Activated CD4-positive, alpha-beta memory T cell treated with anti-CD3 and anti-CD28 coated beads for 36 hours (primary cell): Measurements from ENCODE around the gene TBL3. TPM values are rescaled to one million over a fixed set of nuclear protein-coding genes. Genes with fewer than 3 reads are reported as not detected.
"Not testable (repeated sequence)": the region's sequence is repeated elsewhere in the genome, so short reads cannot be mapped to it uniquely, and the experiment has no call there.

Experiments
- CTCF ChIA-PET: fragments of 350-600 bp; sonication (Branson Sonifier 250); formaldehyde crosslinking; loops from one replicate; lab custom pipeline; 2021; ENCODE audit warnings: antibody characterized with exemption, inconsistent platforms; lab: Charles Lee
- POLR2A ChIA-PET: fragments of 350-600 bp; sonication (Branson Sonifier 250); formaldehyde crosslinking; loops from one replicate; lab custom pipeline; 2021; ENCODE audit warnings: antibody characterized with exemption; lab: Charles Lee
- DNase-seq: peaks from one replicate; pipeline ENCODE4 v3.0.0-alpha.2; 2020
- H3K27ac Mint-ChIP-seq: one replicate; pipeline ENCODE4 v1.8.0; 2021; ENCODE audit warnings: mixed read lengths
- H3K27me3 Mint-ChIP-seq: one replicate; pipeline ENCODE4 v1.8.0; 2021; ENCODE audit warnings: mixed read lengths
- H3K36me3 Mint-ChIP-seq: one replicate; pipeline ENCODE4 v1.8.0; 2021; ENCODE audit warnings: mixed read lengths
- H3K4me1 Mint-ChIP-seq: one replicate; pipeline ENCODE4 v1.8.0; 2021; ENCODE audit warnings: low read depth, mixed read lengths
- H3K4me3 Mint-ChIP-seq: one replicate; pipeline ENCODE4 v1.8.0; 2021; ENCODE audit warnings: mild to moderate bottlenecking, mixed read lengths
- H3K9me3 Mint-ChIP-seq: one replicate; pipeline ENCODE4 v1.8.0; 2021; ENCODE audit warnings: mixed read lengths
- intact Hi-C: fragments of 100-400 bp; cut with micrococcal nuclease; formaldehyde crosslinking; loops from one replicate; pipeline ENCODE4 v1.15.1; 2023
- total RNA-seq, 2 experiments: library from RNA; stranded (reverse); gene quantifications; one replicate each; pipeline ENCODE4 v1.2.3, GENCODE V29; 2021

TBL3 gene
- total RNA-seq, 2 experiments from 2014 or later = 45.7 to 47.3 TPM

DNA sequence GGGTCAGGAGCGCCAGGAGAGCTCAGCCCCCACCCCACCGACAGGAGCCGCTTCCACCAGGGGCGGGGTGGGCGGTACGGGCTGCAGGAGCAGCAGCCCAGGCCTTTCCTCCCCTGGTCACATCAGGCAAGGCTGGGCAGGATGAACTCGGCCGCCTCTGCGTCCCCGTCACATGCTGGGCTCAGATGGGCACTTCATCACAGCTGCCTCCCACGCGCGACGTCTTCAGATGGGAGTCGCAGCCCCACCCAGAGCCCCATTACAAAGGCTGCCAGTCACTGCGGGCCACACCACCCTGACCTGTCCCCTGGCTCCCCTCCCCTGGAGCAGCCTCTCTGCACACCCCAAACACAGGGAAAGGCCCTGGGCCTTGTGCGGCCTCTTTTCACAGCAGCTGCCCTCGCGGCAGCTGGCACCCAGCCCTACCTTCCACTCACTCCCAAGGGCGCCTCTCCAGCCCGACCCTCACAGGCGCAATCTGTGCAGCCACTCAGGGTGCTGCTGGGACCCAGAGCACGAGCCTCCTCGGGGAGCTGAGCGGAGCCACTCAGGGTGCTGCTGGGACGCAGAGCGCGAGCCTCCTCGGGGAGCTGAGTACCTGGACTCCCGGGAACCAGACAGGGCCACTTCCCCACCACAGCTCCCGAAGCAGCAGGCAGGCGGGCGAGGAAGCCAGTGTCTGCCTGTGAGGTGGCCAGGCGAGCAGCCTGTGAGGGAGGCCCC lies 33.1 kb downstream of the TBL3 start:
- DNase-seq = no peak
- Mint-ChIP-seq H3K27me3 (no peaks in the 10 kb centered on the region), H3K4me3 (no peak overlapping the region), H3K4me1 (peaks cover 37% of the 10 kb centered on the region), H3K9me3 (no peaks in the 10 kb centered on the region), H3K36me3 (peaks cover 24% of the 10 kb centered on the region), H3K27ac (no peak overlapping the region)
- intact Hi-C loops = no loop called here
- CTCF ChIA-PET = interaction anchor here (0.7 to 2.1 kb wide), 16 partner anchors 9 to 461 kb away, joined by 3 to 25 read pairs (median 7); partner anchors contain the start of genes GFER, NPW, SYNGR3 and TRAF7
- POLR2A ChIA-PET = interaction anchor here (1.4 kb wide), 1 partner anchor 40 kb away, joined by 5 read pairs; the partner anchor contains the start of gene RPS2

DNA sequence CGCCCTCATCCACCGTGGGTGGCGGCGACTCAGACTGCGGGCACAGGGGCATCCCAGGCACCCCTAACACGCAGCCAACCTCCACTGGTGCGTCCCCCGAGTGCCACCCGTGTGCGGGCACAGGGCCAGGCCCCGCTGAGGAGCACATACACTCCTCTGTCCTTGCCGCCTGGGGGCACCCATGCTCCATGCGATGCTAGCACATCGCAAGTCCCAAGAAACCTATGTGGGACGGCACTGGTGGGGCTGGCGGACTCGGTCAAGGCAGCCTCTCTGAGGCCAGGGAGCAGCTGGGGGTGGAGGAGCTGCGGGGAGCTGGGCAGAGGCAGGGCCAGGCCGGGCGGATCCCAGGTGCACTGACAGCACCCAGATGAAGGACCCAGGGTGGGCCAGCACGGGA lies 33.8 kb downstream of the TBL3 start:
- H3K4me1 Mint-ChIP-seq = peaks cover 41% of the 10 kb centered on the region
- no peak overlapping the region for H3K4me3 Mint-ChIP-seq
- H3K36me3 Mint-ChIP-seq = peaks cover 28% of the 10 kb centered on the region
- no peaks in the 10 kb centered on the region for H3K27me3 Mint-ChIP-seq
- H3K9me3 Mint-ChIP-seq = no peaks in the 10 kb centered on the region
- intact Hi-C loops = no loop called here
- H3K27ac Mint-ChIP-seq = no peak overlapping the region
- CTCF ChIA-PET = interaction anchor here (1.1 to 2.1 kb wide), 2 partner anchors 135 to 145 kb away, joined by 3 to 25 read pairs; no protein-coding TSS in a partner anchor
- POLR2A ChIA-PET = interaction anchor here (1.0 kb wide), 1 partner anchor 21 kb away, joined by 5 read pairs; no protein-coding TSS in a partner anchor
- DNase-seq = no peak

DNA sequence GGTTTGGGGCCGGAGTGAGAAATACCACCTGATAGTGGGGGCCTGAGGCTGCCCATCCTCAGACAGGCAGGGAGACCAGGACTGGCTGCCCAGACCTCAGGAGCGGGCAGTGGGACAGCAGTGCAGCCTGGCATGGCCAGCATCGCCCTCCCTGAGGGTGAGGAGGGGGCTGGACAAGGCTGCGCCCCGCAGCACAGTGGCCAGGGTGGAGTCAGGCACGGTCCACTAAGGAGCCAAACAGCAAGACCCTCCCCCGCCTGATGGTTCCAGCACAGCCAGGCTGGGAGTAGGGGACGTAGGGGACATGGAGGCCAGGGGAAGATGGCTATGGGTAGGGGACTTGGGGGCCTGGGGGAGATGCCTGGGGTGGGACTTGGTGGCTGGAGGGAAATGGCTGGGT lies 34.5 kb downstream of the TBL3 start:
- H3K4me3 Mint-ChIP-seq = no peak overlapping the region
- no peak for DNase-seq
- POLR2A ChIA-PET = interaction anchor here (1.0 kb wide), 1 partner anchor 21 kb away, joined by 5 read pairs; no protein-coding TSS in a partner anchor

DNA sequence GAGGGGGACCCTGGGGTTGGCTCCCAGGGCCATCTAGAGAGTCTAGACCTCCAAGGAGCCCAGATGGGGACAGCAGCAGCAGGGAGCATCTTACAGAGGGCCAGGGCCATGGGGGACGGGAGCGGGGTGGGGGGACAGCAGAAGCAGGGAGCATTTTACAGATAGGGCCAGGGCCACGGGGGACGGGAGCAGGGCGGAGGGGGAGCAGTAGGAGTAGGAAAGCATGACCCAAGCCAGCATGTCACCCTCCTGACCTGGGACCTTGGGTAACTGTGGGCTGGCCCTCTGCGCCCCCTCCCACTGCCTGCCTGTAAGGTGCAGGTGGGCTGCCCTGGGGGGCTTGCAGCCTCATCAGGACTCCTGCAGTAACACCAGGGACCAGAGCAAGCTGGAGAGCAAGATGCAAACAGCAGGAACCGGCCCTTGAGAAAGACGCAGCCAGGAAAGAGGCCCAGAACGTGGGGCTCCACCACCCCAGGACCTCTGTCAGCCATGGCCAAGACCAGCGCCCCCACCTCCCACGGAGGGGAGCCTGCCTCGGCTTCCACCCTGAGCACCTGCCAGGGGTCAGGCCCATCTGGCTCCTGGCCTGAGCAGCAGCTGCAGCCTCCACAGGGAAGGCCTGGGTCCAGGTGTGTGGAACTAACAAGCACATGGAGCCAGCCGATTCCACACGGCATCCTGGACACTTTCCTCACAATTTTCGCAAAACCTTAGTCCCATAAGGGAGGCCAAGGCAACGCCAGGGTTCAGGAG lies 35.4 kb downstream of the TBL3 start:
- H3K4me1 Mint-ChIP-seq = peaks cover 41% of the 10 kb centered on the region
- no peaks in the 10 kb centered on the region for H3K27me3 Mint-ChIP-seq
- ChIA-PET POLR2A (no interaction called here), CTCF (interaction anchor here (1.4 to 3.4 kb wide), 2 partner anchors 23 to 133 kb away, joined by 3 to 14 read pairs; partner anchors contain the start of gene GFER)
- H3K36me3 Mint-ChIP-seq = peaks cover 18% of the 10 kb centered on the region
- H3K9me3 Mint-ChIP-seq = no peaks in the 10 kb centered on the region
- H3K27ac Mint-ChIP-seq = peak overlapping the region; percentile 61
- DNase-seq = no peak
- intact Hi-C loops = no loop called here
- H3K4me3 Mint-ChIP-seq = peak overlapping the region; percentile 83

More for the DNA sequence above, 34.5 kb downstream of the TBL3 start:
- Mint-ChIP-seq H3K4me1 (peaks cover 41% of the 10 kb centered on the region), H3K36me3 (peaks cover 24% of the 10 kb centered on the region), H3K27me3 (no peaks in the 10 kb centered on the region), H3K9me3 (no peaks in the 10 kb centered on the region), H3K27ac (no peak overlapping the region)
- CTCF ChIA-PET = interaction anchor here (1.1 kb wide), 1 partner anchor 145 kb away, joined by 3 read pairs; no protein-coding TSS in a partner anchor
- intact Hi-C loops = no loop called here

DNA sequence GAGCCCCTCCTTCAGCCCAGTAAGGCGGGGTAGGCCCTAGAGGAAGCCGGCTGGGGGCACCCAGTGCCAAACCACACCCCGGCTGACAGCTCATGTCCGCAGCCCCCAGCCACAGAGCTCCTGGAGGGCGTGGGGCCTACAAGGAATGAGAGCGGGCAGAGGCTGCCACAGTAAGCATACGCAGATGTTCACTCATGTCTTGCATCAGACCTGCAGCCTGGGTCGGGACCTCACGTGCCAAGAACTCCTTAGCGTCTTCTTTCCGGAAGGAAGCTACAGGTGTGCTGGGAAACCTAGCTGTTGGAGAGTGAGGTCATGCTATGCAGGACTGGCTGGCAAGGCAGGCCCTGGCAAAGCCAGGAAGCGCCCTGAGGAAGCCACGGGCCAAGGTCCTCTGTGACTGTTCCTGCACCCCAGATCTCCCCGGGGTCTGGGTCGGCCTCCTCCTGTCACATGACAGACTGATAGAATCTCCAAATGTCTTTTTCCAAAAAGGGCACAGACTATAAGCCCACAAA lies 36.2 kb downstream of the TBL3 start:
- H3K27ac Mint-ChIP-seq = peak overlapping the region; percentile 77
- no peaks in the 10 kb centered on the region for H3K9me3 Mint-ChIP-seq
- peaks cover 41% of the 10 kb centered on the region for H3K4me1 Mint-ChIP-seq
- no peaks in the 10 kb centered on the region for H3K27me3 Mint-ChIP-seq
- peak; percentile 48 for DNase-seq
- ChIA-PET POLR2A (interaction anchor here (0.6 to 1.6 kb wide), 3 partner anchors 17 to 147 kb away, joined by 3 to 7 read pairs (median 4); partner anchors contain the start of genes RPS2 and TRAF7), CTCF (interaction anchor here (0.8 to 3.4 kb wide), 4 partner anchors 15 to 147 kb away, joined by 3 to 14 read pairs (median 4); partner anchors contain the start of genes GFER and TRAF7)
- H3K36me3 Mint-ChIP-seq = peaks cover 15% of the 10 kb centered on the region
- H3K4me3 Mint-ChIP-seq = peak overlapping the region; percentile 83
- intact Hi-C loops = loop anchor here (2.0 kb wide), 1 partner anchor 15 kb away; no protein-coding TSS in a partner anchor

DNA sequence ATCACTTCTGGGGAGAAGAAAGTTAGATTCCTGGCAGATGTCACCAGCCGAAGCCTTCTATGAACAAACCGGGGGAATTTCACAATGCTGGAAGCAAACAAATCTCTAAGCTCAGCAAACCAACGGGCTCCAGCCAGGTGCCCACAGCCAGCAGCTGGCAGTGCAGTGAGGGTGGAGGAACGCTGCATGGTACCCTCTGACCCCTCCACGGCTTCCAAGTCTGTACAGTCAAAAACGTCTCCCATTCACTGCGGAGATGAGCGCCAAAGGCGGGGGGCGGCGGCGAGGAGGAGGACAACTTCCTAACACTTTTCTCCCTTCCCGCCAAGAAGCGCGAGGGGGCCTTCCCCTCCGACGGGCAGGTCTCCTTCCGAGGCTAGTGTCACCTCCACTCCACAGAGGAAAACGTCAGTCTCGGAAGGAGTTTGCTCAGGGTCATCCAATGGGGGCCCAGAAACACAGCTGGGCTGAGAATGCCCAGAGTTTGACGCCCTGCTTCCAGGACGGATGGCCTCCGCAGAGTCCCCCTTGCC lies 36.8 kb downstream of the TBL3 start:
- Mint-ChIP-seq H3K4me1 (peaks cover 41% of the 10 kb centered on the region), H3K27me3 (no peaks in the 10 kb centered on the region), H3K36me3 (peaks cover 15% of the 10 kb centered on the region), H3K4me3 (peak overlapping the region; percentile 83), H3K9me3 (no peaks in the 10 kb centered on the region), H3K27ac (peak overlapping the region; percentile 77)
- intact Hi-C loops = loop anchor here (2.0 kb wide), 1 partner anchor 16 kb away; no protein-coding TSS in a partner anchor
- POLR2A ChIA-PET = interaction anchor here (0.6 to 1.6 kb wide), 3 partner anchors 18 to 146 kb away, joined by 3 to 7 read pairs (median 4); partner anchors contain the start of genes RPS2 and TRAF7
- CTCF ChIA-PET = interaction anchor here (0.8 to 3.4 kb wide), 4 partner anchors 14 to 147 kb away, joined by 3 to 14 read pairs (median 4); partner anchors contain the start of genes GFER and TRAF7
- DNase-seq = peak; percentile 66

DNA sequence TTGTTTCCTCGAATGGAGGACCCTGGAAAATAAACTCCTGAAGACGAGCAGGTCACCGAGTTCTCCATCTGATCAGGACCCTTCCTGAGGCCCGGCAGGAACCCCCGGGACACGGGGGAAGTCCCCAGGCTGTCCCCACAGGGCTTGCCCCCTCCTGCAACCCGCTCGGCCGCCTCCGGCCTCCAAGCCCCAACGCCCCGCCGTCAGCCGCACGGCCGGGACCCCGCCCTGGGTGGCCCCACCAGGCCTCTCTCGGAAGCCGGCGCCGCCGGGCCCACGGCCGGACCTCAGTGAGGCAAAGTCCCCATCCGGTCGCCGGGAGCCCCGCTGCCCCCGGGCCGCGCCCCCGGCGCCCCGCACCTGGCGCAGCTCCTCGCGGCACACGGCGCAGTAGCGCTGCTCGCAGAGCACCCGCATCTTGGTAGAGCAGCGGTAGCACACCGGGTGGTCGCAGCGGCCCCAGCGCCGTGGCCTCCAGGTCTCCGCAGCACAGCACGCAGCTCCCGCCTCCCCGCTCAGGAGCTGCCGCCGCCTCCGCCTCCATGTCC lies 37.4 kb downstream of the TBL3 start:
- peaks cover 15% of the 10 kb centered on the region for H3K36me3 Mint-ChIP-seq
- peaks cover 41% of the 10 kb centered on the region for H3K4me1 Mint-ChIP-seq
- peak overlapping the region; percentile 77 for H3K27ac Mint-ChIP-seq
- H3K4me3 Mint-ChIP-seq = peak overlapping the region; percentile 83
- ChIA-PET CTCF (interaction anchor here (1.4 to 3.4 kb wide), 3 partner anchors 13 to 131 kb away, joined by 3 to 14 read pairs (median 4); partner anchors contain the start of gene GFER), POLR2A (interaction anchor here (1.5 to 1.6 kb wide), 2 partner anchors 18 to 146 kb away, joined by 4 to 7 read pairs; partner anchors contain the start of gene TRAF7)
- H3K9me3 Mint-ChIP-seq = no peaks in the 10 kb centered on the region
- H3K27me3 Mint-ChIP-seq = no peaks in the 10 kb centered on the region
- DNase-seq = no peak
- intact Hi-C loops = loop anchor here (2.0 kb wide), 1 partner anchor 16 kb away; no protein-coding TSS in a partner anchor

DNA sequence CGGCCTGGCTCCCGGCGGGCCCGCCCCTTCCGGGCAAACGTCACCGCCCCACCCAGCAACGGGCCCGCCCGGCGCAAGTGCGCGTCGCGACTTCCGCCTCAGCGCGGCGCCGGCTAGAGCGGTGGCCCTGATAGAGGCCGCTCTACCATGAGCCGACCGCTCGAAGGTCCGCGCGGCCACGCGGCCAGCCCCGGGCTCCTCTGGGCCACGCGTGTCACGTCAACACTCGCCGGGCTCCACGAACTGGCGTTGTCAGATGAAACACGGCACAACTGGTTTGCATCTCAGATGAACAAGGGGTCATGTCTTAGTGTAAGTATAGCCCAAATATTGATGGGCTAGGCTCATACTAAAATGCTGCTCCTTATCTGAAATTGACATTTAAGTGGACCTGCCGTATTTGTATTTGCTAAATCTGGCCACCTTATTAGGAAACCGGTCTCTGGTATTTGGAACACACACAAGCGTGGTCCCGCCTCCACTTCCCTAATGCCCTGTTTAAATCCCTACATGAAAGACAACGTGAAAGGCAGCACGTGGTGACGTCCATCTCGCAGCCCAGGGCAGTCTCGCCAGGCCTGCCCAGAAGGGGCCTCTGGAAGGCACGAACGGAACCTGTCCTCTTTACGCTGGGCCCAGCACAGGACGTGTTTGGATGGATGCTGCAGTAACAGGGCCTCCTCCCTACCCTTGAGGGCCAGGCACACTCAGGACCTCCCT lies 38.1 kb downstream of the TBL3 start, which contains the start of gene ZNF598:
TSS of gene ZNF598 (minus strand) at position 31 of the 720 bp plus-strand sequence.
- H3K27me3 Mint-ChIP-seq = no peaks in the 10 kb centered on the region
- ChIA-PET CTCF (interaction anchor here (3.4 kb wide), 1 partner anchor 130 kb away, joined by 14 read pairs; no protein-coding TSS in a partner anchor), POLR2A (no interaction called here)
- H3K36me3 Mint-ChIP-seq = peaks cover 15% of the 10 kb centered on the region
- no peaks in the 10 kb centered on the region for H3K9me3 Mint-ChIP-seq
- peak; percentile 82 for DNase-seq
- intact Hi-C loops = loop anchor here (2.0 to 5.0 kb wide), 2 partner anchors 17 to 48 kb away; partner anchors contain the start of gene RPS2
- peaks cover 35% of the 10 kb centered on the region for H3K4me1 Mint-ChIP-seq
- peak within 1 kb of the TSS; percentile 83 for H3K27ac Mint-ChIP-seq
- peak within 1 kb of the TSS; percentile 84 for H3K4me3 Mint-ChIP-seq

DNA sequence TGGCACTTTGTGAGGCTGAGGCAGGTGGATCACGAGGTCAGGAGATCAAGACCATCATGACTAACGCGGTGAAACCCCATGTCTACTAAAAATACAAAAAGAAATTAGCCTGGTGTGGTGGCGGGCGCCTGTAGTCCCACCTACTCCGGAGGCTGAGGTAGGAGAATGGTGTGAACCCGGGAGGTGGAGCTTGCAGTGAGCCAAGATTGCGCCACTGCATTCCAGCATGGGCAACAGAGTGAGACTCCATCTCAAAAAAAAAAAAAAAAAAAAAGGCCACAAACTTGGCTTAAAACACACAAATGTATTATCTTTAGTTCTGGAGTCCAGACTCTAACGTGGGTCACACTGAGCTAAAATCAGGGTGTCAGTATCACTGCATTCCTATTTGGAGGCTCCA lies 39.9 kb downstream of the TBL3 start:
- intact Hi-C loops = loop anchor here (5.0 kb wide), 1 partner anchor 49 kb away; the partner anchor contains the start of gene RPS2
- not testable (repeated sequence) for H3K27ac Mint-ChIP-seq, H3K27me3 Mint-ChIP-seq, DNase-seq, H3K9me3 Mint-ChIP-seq, H3K4me3 Mint-ChIP-seq
- peaks cover 23% of the 10 kb centered on the region for H3K4me1 Mint-ChIP-seq
- peaks cover 12% of the 10 kb centered on the region for H3K36me3 Mint-ChIP-seq
- POLR2A ChIA-PET = interaction anchor here (0.7 to 0.9 kb wide), 2 partner anchors 9 to 151 kb away, joined by 3 to 5 read pairs; no protein-coding TSS in a partner anchor
- CTCF ChIA-PET = interaction anchor here (2.3 kb wide), 1 partner anchor 8 kb away, joined by 11 read pairs; no protein-coding TSS in a partner anchor

DNA sequence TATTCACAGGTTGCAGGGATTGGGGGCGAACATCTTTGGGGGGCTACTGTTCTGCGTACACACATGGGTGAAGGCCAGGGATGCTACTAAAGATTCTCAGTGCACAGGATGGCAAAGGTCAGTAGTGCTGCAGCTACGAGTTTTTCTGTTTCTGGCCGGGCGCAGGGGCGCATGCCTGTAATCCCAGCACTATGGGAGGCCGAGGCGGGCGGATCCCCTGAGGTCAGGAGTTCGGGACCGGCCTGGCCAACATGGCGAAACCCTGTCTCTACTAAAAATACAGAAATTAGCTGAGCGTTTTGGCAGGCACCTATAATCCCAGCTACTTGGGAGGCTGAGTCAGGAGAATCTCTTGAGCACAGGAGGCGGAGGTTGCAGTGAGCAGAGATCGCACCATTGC lies 41.7 kb downstream of the TBL3 start:
- ChIA-PET CTCF (interaction anchor here (1.0 to 2.3 kb wide), 3 partner anchors 9 to 127 kb away, joined by 3 to 11 read pairs (median 4); no protein-coding TSS in a partner anchor), POLR2A (no interaction called here)
- Mint-ChIP-seq H3K36me3 (peaks cover 6% of the 10 kb centered on the region), H3K9me3 (no peaks in the 10 kb centered on the region), H3K27ac (no peak overlapping the region), H3K27me3 (peaks cover 2% of the 10 kb centered on the region), H3K4me3 (no peak overlapping the region), H3K4me1 (peaks cover 7% of the 10 kb centered on the region)
- no peak for DNase-seq
- intact Hi-C loops = loop anchor here (5.0 kb wide), 1 partner anchor 51 kb away; the partner anchor contains the start of gene RPS2
